ENCODE data around the gene MXD4. TPM values are rescaled to one million over a fixed set of nuclear protein-coding genes. Genes with fewer than 3 reads are reported as not detected.

MXD4 gene
- total RNA-seq, 1 donor from 2014 or later: 92.3 TPM

- Histone ChIP-seq H3K79me2 (ENCODE audit: insufficient read depth, low read length) (no peaks in the 10 kb centered on the region), H3K4me2 (ENCODE audit: low read length) (no peak overlapping the region), H2AFZ (ENCODE audit: low read depth, low read length) (no peak overlapping the region), H3K27ac (ENCODE audit: low read depth, low read length) (no peak overlapping the region), H3K4me1 (ENCODE audit: insufficient read depth, low read length) (no peaks in the 10 kb centered on the region), H3K4me3 (ENCODE audit: insufficient read depth, low read depth, low read length) (no peak overlapping the region), H3K27me3 (ENCODE audit: insufficient read depth, low read length) (no peaks in the 10 kb centered on the region), H3K9ac (ENCODE audit: low read length) (no peak overlapping the region), H4K20me1 (ENCODE audit: insufficient read depth, low read length) (no peaks in the 10 kb centered on the region), H3K9me3 (ENCODE audit: insufficient read depth, low read depth, low read length) (no peaks in the 10 kb centered on the region), H3K36me3 (ENCODE audit: insufficient read depth, low read length) (no peaks in the 10 kb centered on the region)
- Mint-ChIP-seq H3K27me3 (ENCODE audit: low read depth, unreplicated experiment) (peaks cover 41% of the 10 kb centered on the region), H3K4me3 (ENCODE audit: unreplicated experiment) (no peak overlapping the region), H3K4me1 (ENCODE audit: low read depth, unreplicated experiment) (peaks cover 8% of the 10 kb centered on the region), H3K9me3 (ENCODE audit: unreplicated experiment) (no peaks in the 10 kb centered on the region), H3K36me3 (ENCODE audit: low read depth, unreplicated experiment) (no peaks in the 10 kb centered on the region), H3K27ac (ENCODE audit: unreplicated experiment) (no peak overlapping the region)
- TF ChIP-seq CTCF (IDR thresholded peaks at IDR 0.05; ENCODE audit: insufficient read depth, low read depth, low read length): no peak
- TF ChIP-seq EZH2 (IDR thresholded peaks at IDR 0.05; ENCODE audit: insufficient read depth, low read length): no peak
- no peak for FAIRE-seq
- no peak for DNase-seq (ENCODE audit: low read depth)
Observed at GRCh38 chr4:2270341-2271165, 8.6 kb upstream of the MXD4 start.

GRCh38 chr4:2269618-2270163 is 7.8 kb upstream of the MXD4 start:
- no peak overlapping the region for H3K4me2 ChIP-seq (ENCODE audit: low read length)
- no peak for FAIRE-seq
- H3K4me3 ChIP-seq (ENCODE audit: insufficient read depth, low read depth, low read length): no peak overlapping the region
- no peak for TF ChIP-seq EZH2 (IDR thresholded peaks at IDR 0.05; ENCODE audit: insufficient read depth, low read length)
- no peak for TF ChIP-seq CTCF (IDR thresholded peaks at IDR 0.05; ENCODE audit: insufficient read depth, low read depth, low read length)
- no peaks in the 10 kb centered on the region for H3K9me3 ChIP-seq (ENCODE audit: insufficient read depth, low read depth, low read length)
- H3K9ac ChIP-seq (ENCODE audit: low read length): no peak overlapping the region
- Mint-ChIP-seq H3K4me1 (ENCODE audit: low read depth, unreplicated experiment) (peaks cover 8% of the 10 kb centered on the region), H3K9me3 (ENCODE audit: unreplicated experiment) (no peaks in the 10 kb centered on the region), H3K4me3 (ENCODE audit: unreplicated experiment) (no peak overlapping the region), H3K27ac (ENCODE audit: unreplicated experiment) (no peak overlapping the region), H3K36me3 (ENCODE audit: low read depth, unreplicated experiment) (no peaks in the 10 kb centered on the region), H3K27me3 (ENCODE audit: low read depth, unreplicated experiment) (peaks cover 43% of the 10 kb centered on the region)
- no peak for DNase-seq (ENCODE audit: low read depth)
- no peaks in the 10 kb centered on the region for H3K4me1 ChIP-seq (ENCODE audit: insufficient read depth, low read length)
- no peak overlapping the region for H2AFZ ChIP-seq (ENCODE audit: low read depth, low read length)
- H3K79me2 ChIP-seq (ENCODE audit: insufficient read depth, low read length): no peaks in the 10 kb centered on the region
- H3K27ac ChIP-seq (ENCODE audit: low read depth, low read length): no peak overlapping the region
- no peaks in the 10 kb centered on the region for H3K36me3 ChIP-seq (ENCODE audit: insufficient read depth, low read length)
- no peaks in the 10 kb centered on the region for H3K27me3 ChIP-seq (ENCODE audit: insufficient read depth, low read length)
- no peaks in the 10 kb centered on the region for H4K20me1 ChIP-seq (ENCODE audit: insufficient read depth, low read length)

- no peaks in the 10 kb centered on the region for H3K36me3 ChIP-seq (ENCODE audit: insufficient read depth, low read length)
- no peaks in the 10 kb centered on the region for H3K9me3 ChIP-seq (ENCODE audit: insufficient read depth, low read depth, low read length)
- H3K4me3 ChIP-seq (ENCODE audit: insufficient read depth, low read depth, low read length): no peak overlapping the region
- no peaks in the 10 kb centered on the region for H4K20me1 ChIP-seq (ENCODE audit: insufficient read depth, low read length)
- no peak overlapping the region for H3K27ac Mint-ChIP-seq (ENCODE audit: unreplicated experiment)
- no peak overlapping the region for H3K27ac ChIP-seq (ENCODE audit: low read depth, low read length)
- peaks cover 6% of the 10 kb centered on the region for H3K4me1 Mint-ChIP-seq (ENCODE audit: low read depth, unreplicated experiment)
- H3K27me3 Mint-ChIP-seq (ENCODE audit: low read depth, unreplicated experiment): peaks cover 40% of the 10 kb centered on the region
- TF ChIP-seq CTCF (IDR thresholded peaks at IDR 0.05; ENCODE audit: insufficient read depth, low read depth, low read length): no peak
- no peak for TF ChIP-seq EZH2 (IDR thresholded peaks at IDR 0.05; ENCODE audit: insufficient read depth, low read length)
- DNase-seq (ENCODE audit: low read depth) (no peak), FAIRE-seq (no peak)
- H3K4me2 ChIP-seq (ENCODE audit: low read length): no peak overlapping the region
- H3K4me3 Mint-ChIP-seq (ENCODE audit: unreplicated experiment): no peak overlapping the region
- H3K36me3 Mint-ChIP-seq (ENCODE audit: low read depth, unreplicated experiment): no peaks in the 10 kb centered on the region
- H3K4me1 ChIP-seq (ENCODE audit: insufficient read depth, low read length): no peaks in the 10 kb centered on the region
- H3K79me2 ChIP-seq (ENCODE audit: insufficient read depth, low read length): no peaks in the 10 kb centered on the region
- H3K9ac ChIP-seq (ENCODE audit: low read length): no peak overlapping the region
- H3K27me3 ChIP-seq (ENCODE audit: insufficient read depth, low read length): no peaks in the 10 kb centered on the region
- H2AFZ ChIP-seq (ENCODE audit: low read depth, low read length): no peak overlapping the region
- no peaks in the 10 kb centered on the region for H3K9me3 Mint-ChIP-seq (ENCODE audit: unreplicated experiment)
Observed at GRCh38 chr4:2269206-2269531, 7.3 kb upstream of the MXD4 start.

Data from astrocyte (in vitro differentiated cells and primary cell).